Measurements from ENCODE around the gene PPM1M. TPM values are rescaled to one million over a fixed set of nuclear protein-coding genes. Genes with fewer than 3 reads are reported as not detected.

PPM1M gene
- total and polyA plus RNA-seq, 10 of the 15 experiments (the other 5 are each of a cell fraction or from before 2014, with no cell fraction given): 7.3 to 24.8 (median 15.8) TPM

GRCh38 chr3:52246728-52247408 is 1.3 kb downstream of the PPM1M start:
- TF ChIP-seq RFX5 (IDR thresholded peaks at IDR 0.05; ENCODE audit: low read depth, low read length): no peak
- peak; percentile 17; the same call in 1 of the 2 replicates for TF ChIP-seq POLR2A (IDR thresholded peaks at IDR 0.05; ENCODE audit: low read depth, low read length)
- no peak for TF ChIP-seq NR2C2 (IDR thresholded peaks at IDR 0.05; ENCODE audit: borderline replicate concordance, control insufficient read depth, insufficient read length, low read depth)
- 0 out of 2 replicates have a peak, but pooled peaks have one; percentile 52 for TF ChIP-seq DPF2 (IDR thresholded peaks at IDR 0.05)
- 0 out of 2 replicates have a peak, but pooled peaks have one; percentile 19 for TF ChIP-seq YY1 (IDR thresholded peaks at IDR 0.05; ENCODE audit: low read depth, low read length)
- intact Hi-C loops (cut with micrococcal nuclease; ENCODE audit: unreplicated experiment): no loop called here
- no peaks in the 10 kb centered on the region for H3K27me3 ChIP-seq (replicated peaks in 1 of 2; ENCODE audit: control insufficient read depth in 2 of 2, insufficient read depth in 2 of 2, low read length in 1 of 2)
- peaks cover 9 to 10% of the 10 kb centered on the region in 2 experiments; a peak in 3 of 4 replicates for H3K36me3 ChIP-seq (ENCODE audit: control insufficient read depth in 2 of 2, insufficient read depth in 2 of 2, low read length in 1 of 2)
- H3K9ac ChIP-seq (ENCODE audit: control insufficient read depth, insufficient read depth, low read length): peak overlapping the region; percentile 80
- ChIA-PET RAD21 (ENCODE audit: unreplicated experiment) (interaction anchor here (0.9 to 1.8 kb wide), 7 partner anchors 9 to 194 kb away, joined by 3 to 7 read pairs (median 5); partner anchors contain the start of gene WDR82), CTCF (interaction anchor here (1.0 to 7.5 kb wide), 3 partner anchors 10 to 32 kb away, joined by 3 to 87 read pairs (median 3); partner anchors contain the start of gene WDR82), SMC1A (ENCODE audit: uncharacterized antibody, unreplicated experiment) (interaction anchor here (1.2 to 7.4 kb wide), 4 partner anchors 16 to 31 kb away, joined by 3 to 62 read pairs (median 4); partner anchors contain the start of gene WDR82), POLR2A (interaction anchor here (0.6 to 1.7 kb wide), 6 partner anchors 12 to 41 kb away, joined by 3 to 9 read pairs (median 4); partner anchors contain the start of genes GLYCTK and TLR9)
- no peak for ATAC-seq
- no peak overlapping the region for H3K27ac ChIP-seq (ENCODE audit: control insufficient read depth, insufficient read depth)
- H3K79me2 ChIP-seq (ENCODE audit: control insufficient read depth, insufficient read depth, low read length): no peaks in the 10 kb centered on the region; the same call in none of the 2 replicates
- no TSS peak for BruUV-seq (replicated peaks)
- no peak for FAIRE-seq
- 34% methylated on average over 14 of the region's 14 CpGs for WGBS (ENCODE audit: insufficient coverage, insufficient replicate concordance, low lambda C conversion rate, missing lambda C conversion rate)
- no peak for DNase-seq (ENCODE audit: low read depth, low spot score)
- peak overlapping the region; percentile 100 for H3K4me2 ChIP-seq (ENCODE audit: control insufficient read depth, insufficient read depth)
- H4K20me1 ChIP-seq (ENCODE audit: control insufficient read depth, insufficient read depth): no peaks in the 10 kb centered on the region
- H3K4me3 ChIP-seq: peak overlapping the region; percentile 89
- in situ Hi-C loops (cut with MboI): no loop called here
- H2AFZ ChIP-seq (ENCODE audit: control insufficient read depth, low read depth, low read length): no peak overlapping the region
- H3K4me1 ChIP-seq (ENCODE audit: control insufficient read depth, insufficient read depth, low read length): peaks cover 39% of the 10 kb centered on the region
- H3K9me3 ChIP-seq (replicated peaks; ENCODE audit: control insufficient read depth, insufficient read depth, low read length): no peaks in the 10 kb centered on the region; the same call in 2 of the 3 replicates
